Ureter (tissue), 1 donor: ENCODE measurements around the gene BLM. TPM values are rescaled to one million over a fixed set of nuclear protein-coding genes. Genes with fewer than 3 reads are reported as not detected.
"Not testable (repeated sequence)": the region's sequence is repeated elsewhere in the genome, so short reads cannot be mapped to it uniquely, and the experiment has no call there.

ENCODE experiments used
- DNase-seq: peaks from one replicate; pipeline ENCODE4 v3.0.0-alpha.2; 2020; ENCODE audit warnings: low spot score
- total RNA-seq: library from RNA; stranded (reverse); gene quantifications from one replicate; pipeline ENCODE4 v1.2.4, GENCODE V29; 2023
- donor health status: DM: yes; HTN: yes; CAD: no.

The BLM gene
- total RNA-seq, 1 donor from 2014 or later, result 3.7 TPM

GRCh38 chr15:90819850-90820249 lies 102.7 kb downstream of the BLM start:
- DNase-seq, result no peak

GRCh38 chr15:90820481-90820880 lies 103.3 kb downstream of the BLM start:
- no peak for DNase-seq

DNA sequence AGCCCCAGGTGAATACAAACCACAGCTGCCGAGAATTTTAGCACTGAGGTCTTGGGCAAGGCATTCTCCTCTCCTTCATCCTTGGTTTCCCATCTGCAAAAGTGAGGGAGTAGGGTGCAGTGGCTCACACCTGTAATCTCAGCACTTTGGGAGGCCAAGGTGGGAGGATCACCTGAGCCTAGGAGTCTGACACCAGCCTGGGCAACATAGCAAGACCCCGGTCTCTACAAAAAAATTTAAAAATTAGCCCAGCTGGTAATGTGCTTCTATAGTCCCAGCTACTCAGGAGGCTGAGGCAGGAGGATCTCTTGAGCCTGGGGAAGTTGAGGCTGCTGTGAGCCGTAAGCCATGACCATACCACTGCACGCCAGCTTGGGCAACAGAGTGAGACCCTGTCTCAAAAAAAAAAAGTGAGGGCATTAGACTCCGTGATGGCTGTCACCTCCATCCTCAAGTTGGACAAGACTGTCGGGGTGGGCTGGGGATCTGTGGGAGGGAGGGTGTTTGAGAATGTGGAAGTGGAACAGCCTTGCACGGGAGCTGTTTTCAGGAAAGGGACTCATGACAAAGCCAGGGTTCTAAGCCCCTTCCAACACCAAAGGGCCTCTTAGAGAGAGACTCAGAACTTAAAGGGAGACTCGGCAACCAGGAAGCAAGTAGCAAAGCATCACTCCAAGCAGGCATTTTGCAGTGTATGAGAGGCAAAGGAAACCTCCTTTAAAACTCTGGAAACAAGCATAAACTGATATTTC lies 105.2 kb downstream of the BLM start:
- no peak for DNase-seq

- no peak for DNase-seq
Measured at GRCh38 chr15:90823455-90823974, 106.4 kb downstream of the BLM start.

- DNase-seq, result not testable (repeated sequence)
Measured at GRCh38 chr15:90825115-90825899, 108.2 kb downstream of the BLM start.

- DNase-seq, result not testable (repeated sequence)
Measured at GRCh38 chr15:90826206-90826885, 109.2 kb downstream of the BLM start.

DNA sequence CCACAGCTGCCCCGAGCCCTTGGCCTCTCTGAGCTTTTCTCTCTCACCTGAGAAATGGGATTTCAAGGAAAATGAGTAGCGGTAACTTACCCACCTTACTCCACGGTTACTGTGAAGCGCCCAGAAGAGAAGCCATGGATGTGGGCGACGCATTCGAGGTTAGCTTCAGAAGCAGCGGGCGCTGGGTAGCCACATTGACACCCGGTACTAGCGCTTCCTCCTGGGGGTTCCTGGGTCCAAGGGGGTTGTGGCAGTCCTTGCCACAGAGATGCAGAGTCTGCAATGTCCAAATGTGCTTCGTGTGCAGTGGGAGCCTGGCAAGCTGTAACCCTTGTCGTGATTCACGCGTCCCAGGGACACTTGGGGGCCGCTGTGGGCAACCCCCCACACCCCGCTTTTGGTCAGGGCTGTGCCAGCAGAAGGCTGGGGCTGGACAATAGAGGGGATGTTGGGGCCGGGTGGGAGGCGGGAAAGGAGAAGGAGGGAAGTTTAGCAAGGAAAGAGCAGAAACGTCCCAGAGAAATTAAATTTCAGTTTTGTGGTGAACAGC lies 109.8 kb downstream of the BLM start:
- DNase-seq, result no peak

DNA sequence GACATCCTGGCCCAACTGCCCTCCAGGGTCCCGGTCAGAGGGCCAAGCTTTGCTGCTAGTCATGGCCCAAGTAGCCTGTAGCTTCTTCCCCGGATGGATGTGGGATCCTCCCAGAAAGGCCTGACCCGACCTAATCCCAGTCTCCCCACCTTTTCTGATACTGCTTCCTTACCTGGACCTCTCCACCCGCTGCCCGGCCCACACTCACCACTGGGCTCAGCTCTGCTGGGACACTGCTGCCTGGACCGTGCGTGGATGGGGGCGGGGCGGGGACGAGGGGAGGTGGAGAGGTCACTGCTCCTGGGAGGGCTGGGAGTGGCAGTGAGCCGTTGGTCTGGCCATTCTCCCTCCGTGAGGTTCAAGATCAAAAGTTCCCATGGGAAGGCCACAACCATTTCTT lies 111.0 kb downstream of the BLM start:
- no peak for DNase-seq

DNA sequence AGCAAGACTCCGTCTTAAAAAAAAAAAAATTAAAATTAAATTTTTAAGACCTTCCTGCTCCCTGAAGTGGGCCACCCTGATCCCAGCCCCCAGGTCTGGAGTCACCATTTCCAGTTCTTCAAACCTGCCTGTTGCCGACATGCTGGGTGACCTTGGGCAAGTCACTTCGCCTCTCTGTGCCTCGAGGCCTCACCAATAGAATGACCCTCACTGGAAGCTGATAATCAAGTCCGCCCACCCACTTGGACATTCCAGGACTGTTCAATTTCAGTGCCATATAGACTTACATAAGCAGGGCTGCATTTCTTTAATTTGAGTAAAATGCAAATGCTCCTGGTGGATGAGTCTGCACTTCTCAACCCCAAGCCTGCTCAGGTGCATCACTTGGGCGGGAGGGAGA lies 112.0 kb downstream of the BLM start:
- DNase-seq, result no peak

DNA sequence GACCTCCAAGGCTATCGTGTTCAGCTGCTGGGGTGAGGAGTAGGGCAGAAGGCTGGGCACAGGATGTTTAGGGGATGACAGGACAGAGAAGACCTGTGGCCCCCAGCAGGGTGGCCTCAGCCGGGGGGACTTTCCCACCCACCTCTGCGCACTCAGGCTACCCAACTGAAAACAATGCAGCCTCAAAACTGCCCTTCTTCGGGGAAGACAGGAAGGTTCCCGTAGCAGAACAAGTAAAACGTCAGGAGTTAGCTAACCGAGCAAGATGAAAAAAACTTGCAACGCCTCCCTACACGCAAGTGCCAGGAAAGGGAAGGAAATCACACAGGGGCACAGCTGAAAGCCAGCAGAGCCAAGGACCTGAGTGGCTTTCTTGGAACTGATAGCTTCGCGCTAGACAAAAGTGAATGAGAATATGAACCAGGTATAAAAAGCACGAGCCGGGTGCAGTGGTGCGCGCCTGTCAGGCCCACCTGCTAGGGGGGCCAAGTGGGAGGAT lies 112.8 kb downstream of the BLM start:
- no peak for DNase-seq

DNA sequence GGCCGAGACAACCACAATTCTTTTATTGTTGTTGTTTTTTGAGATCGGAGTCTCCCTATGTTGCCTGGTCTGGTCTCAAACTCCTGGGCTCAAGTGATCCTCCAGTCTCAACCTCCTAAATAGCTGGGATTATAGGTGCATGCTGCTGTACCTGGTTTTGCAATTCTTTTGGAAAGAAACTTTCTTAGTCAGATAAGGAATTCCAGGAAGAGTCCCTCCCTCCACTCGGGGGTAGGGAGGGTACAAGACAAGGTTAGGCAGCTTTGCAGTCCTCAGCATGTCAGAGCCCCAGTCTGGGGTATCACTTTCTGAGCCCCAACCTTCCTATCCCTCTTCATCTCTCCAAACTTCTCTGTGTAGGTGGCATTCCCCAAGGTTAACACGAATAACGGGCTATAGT lies 117.5 kb downstream of the BLM start:
- no peak for DNase-seq

- DNase-seq, result no peak
Measured at GRCh38 chr15:90836296-90836871, 119.2 kb downstream of the BLM start.

GRCh38 chr15:90837094-90837493 lies 119.9 kb downstream of the BLM start:
- no peak for DNase-seq

DNA sequence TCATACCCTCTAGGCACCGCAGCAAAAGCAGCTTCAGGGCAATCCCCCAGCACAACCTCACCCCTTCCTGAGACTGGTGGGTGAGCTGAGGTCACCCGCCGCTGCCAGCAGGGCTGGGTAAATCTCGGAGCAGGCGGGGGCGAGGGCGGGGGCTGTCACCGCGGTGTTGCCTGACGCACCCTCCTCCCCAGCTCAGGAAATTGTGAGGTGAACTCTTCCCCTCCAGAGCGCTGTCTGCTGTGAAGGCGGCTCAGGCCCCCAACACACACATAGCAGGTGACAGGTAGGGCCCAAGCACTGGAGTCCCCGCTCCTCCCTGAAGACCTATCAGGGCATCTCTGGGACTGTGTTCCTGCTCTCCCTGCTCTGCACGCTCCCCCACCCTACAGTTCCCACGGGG lies 121.0 kb downstream of the BLM start:
- DNase-seq, result no peak

DNA sequence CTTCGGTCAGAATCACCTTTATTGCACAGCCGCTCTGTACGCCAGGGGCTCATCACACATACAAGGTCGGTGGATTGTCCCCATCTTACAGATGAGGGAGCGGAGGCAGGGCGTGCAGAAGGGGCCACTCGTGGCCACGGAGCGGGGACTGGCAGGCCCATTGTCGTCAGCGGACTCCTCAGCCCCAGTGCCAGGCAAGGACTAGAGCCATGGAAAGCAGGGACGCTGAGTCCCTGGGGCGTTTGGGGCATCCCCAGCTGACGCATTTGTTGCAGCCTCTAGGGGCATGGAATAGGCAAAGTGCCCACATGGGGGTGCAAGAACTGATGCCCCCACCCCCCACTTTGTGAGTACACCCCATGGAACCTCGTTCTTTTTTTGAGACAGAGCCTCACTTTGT lies 121.4 kb downstream of the BLM start:
- DNase-seq, result no peak

DNA sequence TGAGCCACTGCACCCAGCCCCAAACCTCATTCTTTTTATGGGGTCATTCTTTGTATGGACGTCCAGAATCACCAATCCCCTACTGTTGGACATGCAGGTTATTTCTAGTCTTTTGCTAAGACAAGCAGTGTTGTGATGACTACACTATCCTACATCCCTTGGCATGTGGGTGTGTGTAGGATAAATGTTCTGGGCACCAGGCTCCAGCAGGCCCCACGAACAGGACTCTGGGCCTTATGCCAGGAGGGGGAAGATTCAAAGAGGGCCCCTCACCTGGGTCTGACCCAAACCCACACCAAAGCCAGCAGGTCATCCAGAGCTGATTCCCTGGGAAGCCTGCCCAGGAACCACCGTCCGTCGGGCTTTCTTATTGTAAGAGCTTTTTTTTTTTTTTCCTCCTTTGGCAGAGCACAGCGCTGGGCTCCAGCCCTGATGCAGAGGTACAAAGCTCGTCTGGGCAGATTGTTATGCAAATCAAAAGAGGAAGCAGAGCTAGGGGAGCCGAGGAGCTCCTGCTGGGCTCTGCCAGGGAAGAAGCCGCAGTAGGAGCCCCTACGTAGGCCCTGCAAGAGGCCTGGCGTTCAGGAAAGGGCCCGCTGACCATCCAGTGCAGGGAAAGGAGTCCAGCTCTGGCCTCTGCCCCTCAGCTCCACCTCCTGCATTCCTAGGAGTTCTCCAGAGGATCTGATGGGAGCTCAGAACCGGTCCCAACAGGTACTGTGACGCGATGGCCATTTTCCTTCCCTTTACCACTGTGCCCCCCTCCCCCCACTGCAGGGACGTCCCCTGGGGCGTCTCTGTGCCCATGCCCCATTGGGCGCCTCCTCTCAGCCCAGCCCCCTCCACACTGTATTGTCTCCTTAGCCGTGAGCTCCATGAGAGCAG lies 122.3 kb downstream of the BLM start:
- DNase-seq, result peak; percentile 66

DNA sequence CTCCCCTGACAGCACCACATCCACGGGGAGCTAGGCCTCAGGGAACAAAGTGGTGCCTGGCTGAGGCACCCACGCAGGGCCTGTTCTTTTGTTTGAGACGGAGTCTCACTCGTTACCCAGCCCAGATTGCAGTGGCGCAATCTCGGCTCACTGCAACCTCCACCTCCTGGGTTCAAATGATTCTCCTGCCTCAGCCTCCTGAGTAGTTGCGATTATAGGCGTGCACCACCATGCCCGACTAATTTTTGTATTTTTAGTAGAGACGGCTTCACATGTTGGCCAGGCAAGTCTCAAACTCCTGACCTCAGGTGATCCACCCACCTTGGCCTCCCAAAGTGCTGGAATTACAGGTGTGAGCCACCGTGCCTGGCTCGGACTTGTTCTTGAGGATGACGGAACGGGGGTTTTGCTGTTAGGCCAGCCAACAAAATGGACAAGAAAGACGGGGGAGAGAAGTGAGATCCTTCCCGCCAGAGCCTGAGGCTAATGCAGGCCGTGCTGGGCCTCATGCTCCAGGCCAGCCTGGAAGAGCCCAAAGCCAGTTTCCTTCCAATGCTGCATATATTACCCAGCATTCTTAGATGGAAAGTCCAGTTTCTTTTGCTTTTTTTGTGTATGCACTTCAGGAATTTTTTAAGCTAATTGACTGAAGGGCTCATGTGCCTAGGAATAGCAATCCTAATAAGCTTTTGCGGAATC lies 123.2 kb downstream of the BLM start:
- DNase-seq, result no peak

GRCh38 chr15:90840954-90841353 lies 123.8 kb downstream of the BLM start:
- no peak for DNase-seq

GRCh38 chr15:90844696-90845095 lies 127.5 kb downstream of the BLM start:
- DNase-seq, result no peak
